Endodermal cell (in vitro differentiated cells): Measurements from ENCODE around the gene AKT3. TPM values are rescaled to one million over a fixed set of nuclear protein-coding genes. Genes with fewer than 3 reads are reported as not detected.

Source experiments
- DNase-seq: peaks from one replicate; pipeline ENCODE4 v3.0.0-alpha.2; 2017
- H3K27ac ChIP-seq: 2 replicates; pipeline ENCODE4 v1.5.1; 2013; ENCODE audit warnings: mild to moderate bottlenecking, low read depth, low read length, moderate library complexity
- H3K27me3 ChIP-seq: 2 replicates; pipeline ENCODE4 v1.6.1; 2013; ENCODE audit warnings: mild to moderate bottlenecking, low read length, moderate library complexity; ENCODE audit not compliant: insufficient read depth, control insufficient read depth, poor library complexity, severe bottlenecking
- H3K36me3 ChIP-seq: 2 replicates; pipeline ENCODE4 v1.7.0; 2013; ENCODE audit warnings: mild to moderate bottlenecking, low read length, moderate library complexity; ENCODE audit not compliant: control insufficient read depth, insufficient read depth
- H3K4me1 ChIP-seq: one replicate; pipeline ENCODE4 v1.7.0; 2013; ENCODE audit warnings: low read length; ENCODE audit not compliant: control insufficient read depth, insufficient read depth
- H3K4me3 ChIP-seq: 2 replicates; pipeline ENCODE4 v1.5.1; 2013; ENCODE audit warnings: mild to moderate bottlenecking, low read length, moderate library complexity
- H3K9ac ChIP-seq: 2 replicates; pipeline ENCODE4 v1.6.1; 2013; ENCODE audit warnings: mild to moderate bottlenecking, low read length, moderate library complexity; ENCODE audit not compliant: poor library complexity, severe bottlenecking; ENCODE audit errors: extremely low read depth
- H3K9me3 ChIP-seq: 2 replicates; pipeline ENCODE4 v1.6.1; 2013; ENCODE audit warnings: mild to moderate bottlenecking, low read length, moderate library complexity; ENCODE audit not compliant: control insufficient read depth
- H3K27ac Mint-ChIP-seq: 2 replicates; pipeline ENCODE4 v1.8.0; 2020; ENCODE audit warnings: mixed read lengths
- H3K27me3 Mint-ChIP-seq: 2 replicates; pipeline ENCODE4 v1.8.0; 2021; ENCODE audit warnings: mild to moderate bottlenecking, mixed read lengths; ENCODE audit not compliant: insufficient read depth
- H3K36me3 Mint-ChIP-seq: 2 replicates; pipeline ENCODE4 v1.8.0; 2020; ENCODE audit warnings: low read depth, mixed read lengths
- H3K4me1 Mint-ChIP-seq: 2 replicates; pipeline ENCODE4 v1.8.0; 2020; ENCODE audit warnings: mixed read lengths
- H3K4me3 Mint-ChIP-seq: 2 replicates; pipeline ENCODE4 v1.8.0; 2020; ENCODE audit warnings: mild to moderate bottlenecking, moderate library complexity, mixed read lengths
- H3K9me3 Mint-ChIP-seq: 2 replicates; pipeline ENCODE4 v1.8.0; 2020; ENCODE audit warnings: mild to moderate bottlenecking, mixed read lengths
- CTCF ChIP-seq: fragments of 200-600 bp; sonication (generic); conservative IDR thresholded peaks from 2 replicates; pipeline ENCODE4 v1.5.0; 2021; ENCODE audit warnings: antibody characterized with exemption, mild to moderate bottlenecking
- WGBS, 2 experiments: methylation state at CpG; one replicate each; pipeline versions ENCODE4 v1.1.5 to v1.1.7; 2013; ENCODE audit warnings: missing lambda C conversion rate in 2 of 2, mixed read lengths in 1 of 2; ENCODE audit not compliant: insufficient coverage in 1 of 2, insufficient read length in 1 of 2; 5-methylcytosine and 5-hydroxymethylcytosine counted together
- total RNA-seq, 2 donors: library from RNA; stranded (reverse); fragmentation: NEBNext Ultra II Directional in 1 of 2; extraction: Animal tissue kit (Norgen Biotek cat#: 25700) in 1 of 2; gene quantifications; 2 replicates in 1 of 2; 3 replicates in 1 of 2; pipeline ENCODE4 v1.2.1, GENCODE V29; 2021

AKT3 gene
- total RNA-seq, 2 donors from 2014 or later = 38.2 to 49.1 TPM

GRCh38 chr1:243497939-243498681, 351.9 kb downstream of the AKT3 start:
- WGBS, 2 experiments = 93 to 95% methylated on average over 6 to 10 of the region's 10 CpGs
- no peaks in the 10 kb centered on the region for H3K36me3 ChIP-seq
- DNase-seq = no peak
- Mint-ChIP-seq H3K9me3 (no peaks in the 10 kb centered on the region), H3K27me3 (no peaks in the 10 kb centered on the region), H3K4me1 (peaks cover 6% of the 10 kb centered on the region), H3K36me3 (peaks cover 16% of the 10 kb centered on the region), H3K4me3 (no peak overlapping the region), H3K27ac (no peak overlapping the region)
- H3K4me1 ChIP-seq = no peaks in the 10 kb centered on the region
- no peak overlapping the region for H3K4me3 ChIP-seq
- no peaks in the 10 kb centered on the region for H3K27me3 ChIP-seq
- H3K9me3 ChIP-seq = no peaks in the 10 kb centered on the region
- peak overlapping the region; percentile 16 for H3K27ac ChIP-seq
- no peak overlapping the region for H3K9ac ChIP-seq
- TF ChIP-seq CTCF = no peak

GRCh38 chr1:243496806-243497205, 353.2 kb downstream of the AKT3 start:
- H3K4me3 Mint-ChIP-seq = no peak overlapping the region
- 92 to 94% methylated on average over 11 of the region's 11 CpGs for WGBS, 2 experiments

GRCh38 chr1:243496187-243496646, 353.8 kb downstream of the AKT3 start:
- Mint-ChIP-seq H3K4me3 (no peak overlapping the region), H3K27ac (no peak overlapping the region), H3K36me3 (peaks cover 16% of the 10 kb centered on the region), H3K9me3 (no peaks in the 10 kb centered on the region), H3K27me3 (no peaks in the 10 kb centered on the region), H3K4me1 (peaks cover 6% of the 10 kb centered on the region)
- WGBS, 2 experiments = 89 to 92% methylated on average over 8 to 19 of the region's 19 CpGs
- no peaks in the 10 kb centered on the region for H3K9me3 ChIP-seq
- no peaks in the 10 kb centered on the region for H3K27me3 ChIP-seq
- no peak overlapping the region for H3K4me3 ChIP-seq
- H3K36me3 ChIP-seq = no peaks in the 10 kb centered on the region
- no peak for TF ChIP-seq CTCF
- no peak for DNase-seq
- peak overlapping the region; percentile 90 for H3K27ac ChIP-seq
- H3K4me1 ChIP-seq = no peaks in the 10 kb centered on the region
- H3K9ac ChIP-seq = no peak overlapping the region

More at GRCh38 chr1:243496806-243497205, 353.2 kb downstream of the AKT3 start:
- DNase-seq = no peak
- peaks cover 6% of the 10 kb centered on the region for H3K4me1 Mint-ChIP-seq
- peak overlapping the region; percentile 90 for H3K27ac ChIP-seq
- no peak for TF ChIP-seq CTCF
- H3K9me3 Mint-ChIP-seq = no peaks in the 10 kb centered on the region
- H3K27ac Mint-ChIP-seq = no peak overlapping the region
- H3K9ac ChIP-seq = no peak overlapping the region
- no peaks in the 10 kb centered on the region for H3K9me3 ChIP-seq
- no peaks in the 10 kb centered on the region for H3K27me3 ChIP-seq
- H3K4me1 ChIP-seq = no peaks in the 10 kb centered on the region
- no peaks in the 10 kb centered on the region for H3K36me3 ChIP-seq
- H3K27me3 Mint-ChIP-seq = no peaks in the 10 kb centered on the region
- no peak overlapping the region for H3K4me3 ChIP-seq
- peaks cover 16% of the 10 kb centered on the region for H3K36me3 Mint-ChIP-seq
